HEK293 (cell line): ENCODE data around the gene KIAA1755.

ENCODE experiments used
- CTCF ChIA-PET: fragments of 350-600 bp; formaldehyde crosslinking; extraction: SDS; loops from one replicate; lab custom pipeline; 2021; ENCODE audit warnings: antibody characterized with exemption; lab: Yijun Ruan, JAX
- POLR2A ChIA-PET: fragments of 300-600 bp; formaldehyde crosslinking; extraction: SDS; loops from one replicate; lab custom pipeline; 2020; ENCODE audit warnings: antibody characterized with exemption, inconsistent platforms; lab: Yijun Ruan, JAX
- H3K27ac ChIP-seq: fragments of 200-500 bp; sonication (Bioruptor generic); 2 replicates; pipeline ENCODE4 v1.5.1; 2014; ENCODE audit warnings: low read depth, low read length, control low read depth, inconsistent platforms; ENCODE audit errors: extremely low read depth
- H3K36me3 ChIP-seq, 2 experiments: fragments of 200-500 bp in 1 of 2; sonication (Bioruptor generic) in 1 of 2; 1 replicate in 1 of 2; 2 replicates in 1 of 2; pipeline ENCODE4 v1.5.1; 2014 to 2017; ENCODE audit warnings: inconsistent platforms in 2 of 2, low read length in 2 of 2; ENCODE audit not compliant: control insufficient read depth in 2 of 2, insufficient read depth in 1 of 2
- H3K4me1 ChIP-seq: fragments of 200-500 bp; sonication (Bioruptor generic); 2 replicates; pipeline ENCODE4 v1.5.1; 2014; ENCODE audit warnings: mild to moderate bottlenecking, low read length, inconsistent platforms; ENCODE audit not compliant: control insufficient read depth, insufficient read depth
- H3K4me3 ChIP-seq: 2 replicates; pipeline ENCODE4 v1.5.1; 2011; ENCODE audit warnings: low read depth, mild to moderate bottlenecking, control low read depth, low read length, moderate library complexity
- H3K9me3 ChIP-seq: fragments of 200-500 bp; sonication (Bioruptor generic); 2 replicates; pipeline ENCODE4 v1.5.1; 2014; ENCODE audit warnings: low read depth, low read length, inconsistent platforms; ENCODE audit not compliant: control insufficient read depth, insufficient read depth
- GLI4 ChIP-seq: fragments of 450-650 bp; formaldehyde crosslinking; IDR thresholded peaks from 2 replicates; pipeline ENCODE4 v1.5.1; 2016; ENCODE audit warnings: missing biosample characterization, missing genetic modification characterization
- KLF8 ChIP-seq: fragments of 450-650 bp; formaldehyde crosslinking; IDR thresholded peaks from 2 replicates; pipeline ENCODE4 v1.5.1; 2016; ENCODE audit warnings: missing biosample characterization, missing genetic modification characterization
- MEIS1 ChIP-seq: sonication (generic); formaldehyde crosslinking; IDR thresholded peaks from 2 replicates; pipeline ENCODE4 v1.8.1; 2022; ENCODE audit warnings: missing genetic modification reagents, mild to moderate bottlenecking, borderline replicate concordance
- OSR2 ChIP-seq: fragments of 450-650 bp; formaldehyde crosslinking; IDR thresholded peaks from 2 replicates; pipeline ENCODE4 v1.5.1; 2016; ENCODE audit warnings: missing biosample characterization, missing genetic modification characterization
- SETDB1 ChIP-seq: IDR thresholded peaks from one replicate; pipeline ENCODE4 v1.6.1; 2017; ENCODE audit warnings: mild to moderate bottlenecking, low read length, moderate library complexity, mixed read lengths; ENCODE audit not compliant: insufficient read length
- SP7 ChIP-seq: fragments of 450-650 bp; formaldehyde crosslinking; IDR thresholded peaks from 2 replicates; pipeline ENCODE4 v1.5.1; 2016; ENCODE audit warnings: missing biosample characterization, missing genetic modification characterization
- YY2 ChIP-seq: fragments of 450-650 bp; formaldehyde crosslinking; IDR thresholded peaks from 2 replicates; pipeline ENCODE4 v1.5.1; 2016; ENCODE audit warnings: missing biosample characterization, missing genetic modification characterization
- ZBTB17 ChIP-seq: fragments of 450-650 bp; formaldehyde crosslinking; IDR thresholded peaks from 2 replicates; pipeline ENCODE4 v1.5.1; 2016; ENCODE audit warnings: missing biosample characterization, missing genetic modification characterization
- ZIC2 ChIP-seq: fragments of 450-650 bp; formaldehyde crosslinking; IDR thresholded peaks from 2 replicates; pipeline ENCODE4 v1.5.1; 2016; ENCODE audit warnings: missing biosample characterization, missing genetic modification characterization
- ZNF175 ChIP-seq: fragments of 450-650 bp; formaldehyde crosslinking; IDR thresholded peaks from 2 replicates; pipeline ENCODE4 v1.5.1; 2016; ENCODE audit warnings: missing biosample characterization, missing genetic modification characterization
- ZNF292 ChIP-seq: fragments of 450-650 bp; formaldehyde crosslinking; IDR thresholded peaks from 2 replicates; pipeline ENCODE4 v1.5.1; 2016; ENCODE audit warnings: low read depth, missing biosample characterization, missing genetic modification characterization, borderline replicate concordance
- ZNF350 ChIP-seq: fragments of 450-650 bp; formaldehyde crosslinking; IDR thresholded peaks from 2 replicates; pipeline ENCODE4 v1.5.0; 2017; ENCODE audit warnings: missing biosample characterization, mild to moderate bottlenecking, missing genetic modification characterization
- ZNF48 ChIP-seq: fragments of 450-650 bp; formaldehyde crosslinking; IDR thresholded peaks from 2 replicates; pipeline ENCODE4 v1.5.1; 2016; ENCODE audit warnings: missing biosample characterization, missing genetic modification characterization
- ZNF529 ChIP-seq: fragments of 450-650 bp; formaldehyde crosslinking; IDR thresholded peaks from 2 replicates; pipeline ENCODE4 v1.5.1; 2017; ENCODE audit warnings: missing genetic modification characterization, missing biosample characterization; ENCODE audit not compliant: insufficient replicate concordance
- ZNF571 ChIP-seq: fragments of 450-650 bp; formaldehyde crosslinking; IDR thresholded peaks from 2 replicates; pipeline ENCODE4 v1.5.0; 2017; ENCODE audit warnings: missing biosample characterization, missing genetic modification characterization
- ZNF600 ChIP-seq: fragments of 450-650 bp; formaldehyde crosslinking; IDR thresholded peaks from 2 replicates; pipeline ENCODE4 v1.5.1; 2016; ENCODE audit warnings: missing biosample characterization, missing genetic modification characterization
- ZNF623 ChIP-seq: fragments of 450-650 bp; formaldehyde crosslinking; IDR thresholded peaks from 2 replicates; pipeline ENCODE4 v1.5.1; 2016; ENCODE audit warnings: missing biosample characterization, missing genetic modification characterization
- ZNF658 ChIP-seq: fragments of 450-650 bp; formaldehyde crosslinking; IDR thresholded peaks from 2 replicates; pipeline ENCODE4; 2016; ENCODE audit warnings: missing biosample characterization, missing genetic modification characterization
- ZNF664 ChIP-seq: fragments of 450-650 bp; formaldehyde crosslinking; IDR thresholded peaks from 2 replicates; pipeline ENCODE4 v1.5.1; 2016; ENCODE audit warnings: missing biosample characterization, missing genetic modification characterization
- ZNF670 ChIP-seq: fragments of 450-650 bp; formaldehyde crosslinking; IDR thresholded peaks from 2 replicates; pipeline ENCODE4 v1.5.1; 2016; ENCODE audit warnings: missing biosample characterization, missing genetic modification characterization, low read depth
- ZNF701 ChIP-seq: fragments of 450-650 bp; formaldehyde crosslinking; IDR thresholded peaks from 2 replicates; pipeline ENCODE4 v1.5.1; 2016; ENCODE audit warnings: missing biosample characterization, missing genetic modification characterization
- ZNF843 ChIP-seq: fragments of 450-650 bp; formaldehyde crosslinking; IDR thresholded peaks from 2 replicates; pipeline ENCODE4 v1.5.1; 2016; ENCODE audit warnings: missing biosample characterization, missing genetic modification characterization
- TF ChIP-seq, protein P1 (sequence below): fragments of 450-650 bp; formaldehyde crosslinking; IDR thresholded peaks from 2 replicates; pipeline ENCODE4 v1.5.1; 2016; ENCODE audit warnings: missing biosample characterization, missing genetic modification characterization
- TF ChIP-seq, protein P2 (sequence below): fragments of 450-650 bp; formaldehyde crosslinking; IDR thresholded peaks from 2 replicates; pipeline ENCODE4 v1.5.1; 2016; ENCODE audit warnings: missing biosample characterization, missing genetic modification characterization
- TF ChIP-seq, protein P3 (sequence below): fragments of 450-650 bp; formaldehyde crosslinking; IDR thresholded peaks from 2 replicates; pipeline ENCODE4 v1.5.1; 2016; ENCODE audit warnings: missing biosample characterization, missing genetic modification characterization
- TF ChIP-seq, protein P4 (sequence below): fragments of 450-650 bp; formaldehyde crosslinking; IDR thresholded peaks from 2 replicates; pipeline ENCODE4 v1.5.1; 2016; ENCODE audit warnings: missing biosample characterization, missing genetic modification characterization, low read depth
- TF ChIP-seq, protein P5 (sequence below): fragments of 450-650 bp; formaldehyde crosslinking; IDR thresholded peaks from 2 replicates; pipeline ENCODE4 v1.5.1; 2016; ENCODE audit warnings: missing biosample characterization, missing genetic modification characterization

Gene KIAA1755

DNA sequence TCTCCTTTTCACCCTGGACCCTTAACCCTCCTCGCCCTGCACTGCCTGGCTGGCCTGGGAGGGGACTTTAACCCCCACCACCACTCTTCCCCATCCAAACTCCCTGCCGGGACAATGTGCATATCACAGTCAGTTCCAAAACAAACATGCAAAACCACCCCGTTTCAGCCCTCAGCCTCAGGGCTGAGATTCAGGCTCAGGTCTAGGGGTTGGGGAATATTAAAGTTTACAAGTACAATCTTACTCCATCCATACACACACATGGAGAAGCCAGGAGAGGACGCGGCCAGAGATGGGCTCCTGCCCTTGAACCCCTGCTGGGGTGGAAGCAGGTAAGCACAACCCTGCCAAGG lies 534 bp downstream of the KIAA1755 start:
- Histone ChIP-seq H3K9me3 (no peaks in the 10 kb centered on the region), H3K36me3 (no peaks in the 10 kb centered on the region), H3K4me3 (no peak overlapping the region), H3K4me1 (no peaks in the 10 kb centered on the region), H3K27ac (no peak overlapping the region)
- POLR2A ChIA-PET: no interaction called here
- TF ChIP-seq SETDB1: no peak
- TF ChIP-seq ZBTB17 (tag by site-specific recombination): no peak
- TF ChIP-seq, protein P1, sequence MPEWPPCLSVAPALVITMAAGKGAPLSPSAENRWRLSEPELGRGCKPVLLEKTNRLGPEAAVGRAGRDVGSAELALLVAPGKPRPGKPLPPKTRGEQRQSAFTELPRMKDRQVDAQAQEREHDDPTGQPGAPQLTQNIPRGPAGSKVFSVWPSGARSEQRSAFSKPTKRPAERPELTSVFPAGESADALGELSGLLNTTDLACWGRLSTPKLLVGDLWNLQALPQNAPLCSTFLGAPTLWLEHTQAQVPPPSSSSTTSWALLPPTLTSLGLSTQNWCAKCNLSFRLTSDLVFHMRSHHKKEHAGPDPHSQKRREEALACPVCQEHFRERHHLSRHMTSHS (tag by site-specific recombination): no peak
- TF ChIP-seq ZIC2 (tag by site-specific recombination): peak; percentile 38
- TF ChIP-seq ZNF600: 0 out of 2 replicates have a peak, but pooled peaks have one; percentile 21
- TF ChIP-seq KLF8 (tag by site-specific recombination): no peak
- TF ChIP-seq GLI4 (tag by site-specific recombination): no peak
- TF ChIP-seq ZNF350 (tag by site-specific recombination): no peak
- no peak for TF ChIP-seq ZNF843 (tag by site-specific recombination)
- CTCF ChIA-PET: interaction anchor here (0.6 kb wide), 1 partner anchor 632 kb away, joined by 8 read pairs; no protein-coding TSS in a partner anchor

DNA sequence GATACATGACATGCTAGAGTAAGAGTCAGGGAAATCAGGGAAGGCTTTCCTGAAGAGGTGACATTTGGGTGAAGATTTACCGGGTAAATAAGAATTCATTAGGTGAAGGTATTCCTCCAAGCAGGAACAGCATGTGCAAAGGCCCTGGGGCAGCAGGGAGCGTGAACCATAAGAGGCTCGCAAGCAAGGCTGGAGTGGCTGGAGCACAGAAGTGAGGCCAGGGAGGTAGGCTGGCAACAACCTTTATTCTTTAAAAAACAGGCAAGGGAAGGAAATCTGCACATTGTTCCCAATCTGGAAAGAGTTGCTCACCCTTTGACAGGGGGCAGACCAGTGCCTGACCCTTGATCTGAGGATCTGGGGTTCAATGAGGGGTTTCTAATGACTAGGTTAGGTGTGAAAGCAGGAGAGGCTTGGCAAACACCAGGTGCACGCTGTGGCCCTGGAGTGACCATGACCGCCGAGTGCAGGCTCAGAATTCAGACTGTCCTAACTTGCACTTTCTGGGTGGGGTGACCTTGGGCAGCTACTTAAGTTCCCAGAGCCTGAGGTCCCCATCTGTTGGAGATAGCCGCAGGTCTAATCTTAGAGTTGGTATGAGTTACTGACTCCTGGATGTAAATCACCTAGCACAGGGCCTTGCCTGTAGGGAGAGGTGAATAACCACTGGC lies 1.9 kb downstream of the KIAA1755 start:
- Histone ChIP-seq H3K27ac (no peak overlapping the region), H3K9me3 (no peaks in the 10 kb centered on the region), H3K4me3 (no peak overlapping the region), H3K4me1 (no peaks in the 10 kb centered on the region), H3K36me3 (no peaks in the 10 kb centered on the region)
- POLR2A ChIA-PET: no interaction called here
- CTCF ChIA-PET: no interaction called here
- TF ChIP-seq ZNF623 (tag by site-specific recombination): peak; percentile 92
- no peak for TF ChIP-seq ZNF658 (tag by site-specific recombination)

DNA sequence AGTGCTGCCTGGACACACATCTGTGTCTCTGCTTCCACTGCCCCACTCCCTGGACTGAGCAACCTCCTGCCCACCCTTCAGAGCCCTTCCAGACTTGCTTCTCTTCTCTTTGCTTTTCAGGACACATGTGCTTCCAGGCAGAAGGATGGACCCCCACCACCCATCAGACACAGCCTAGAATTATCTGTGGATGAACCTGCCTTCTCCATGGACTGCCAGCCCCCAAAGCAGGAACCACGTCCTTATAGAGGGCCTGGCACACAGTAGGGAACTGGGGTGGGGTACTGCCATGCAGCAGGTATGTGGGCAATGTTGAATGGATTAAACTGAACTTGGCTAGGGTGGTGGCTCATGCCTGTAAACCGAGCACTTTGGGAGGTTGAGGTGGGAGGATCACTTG lies 3.6 kb downstream of the KIAA1755 start:
- no peaks in the 10 kb centered on the region for H3K4me1 ChIP-seq
- CTCF ChIA-PET: interaction anchor here (0.7 to 4.5 kb wide), 2 partner anchors 14 to 289 kb away, joined by 3 to 30 read pairs; no protein-coding TSS in a partner anchor
- no peaks in the 10 kb centered on the region for H3K9me3 ChIP-seq
- no peak overlapping the region for H3K27ac ChIP-seq
- no peaks in the 10 kb centered on the region for H3K36me3 ChIP-seq
- H3K4me3 ChIP-seq: no peak overlapping the region
- POLR2A ChIA-PET: no interaction called here
- TF ChIP-seq SP7 (tag by site-specific recombination) (no peak), ZNF529 (no peak), YY2 (tag by site-specific recombination) (no peak), ZNF175 (tag by site-specific recombination) (no peak), OSR2 (tag by site-specific recombination) (no peak), ZNF571 (tag by site-specific recombination) (no peak), ZNF701 (tag by site-specific recombination) (no peak), ZNF292 (no peak), MEIS1 (CRISPR knock-in tag) (no peak), ZNF664 (tag by site-specific recombination) (no peak), ZNF670 (tag by site-specific recombination) (no peak), ZNF48 (tag by site-specific recombination) (no peak)
- TF ChIP-seq, protein P2, sequence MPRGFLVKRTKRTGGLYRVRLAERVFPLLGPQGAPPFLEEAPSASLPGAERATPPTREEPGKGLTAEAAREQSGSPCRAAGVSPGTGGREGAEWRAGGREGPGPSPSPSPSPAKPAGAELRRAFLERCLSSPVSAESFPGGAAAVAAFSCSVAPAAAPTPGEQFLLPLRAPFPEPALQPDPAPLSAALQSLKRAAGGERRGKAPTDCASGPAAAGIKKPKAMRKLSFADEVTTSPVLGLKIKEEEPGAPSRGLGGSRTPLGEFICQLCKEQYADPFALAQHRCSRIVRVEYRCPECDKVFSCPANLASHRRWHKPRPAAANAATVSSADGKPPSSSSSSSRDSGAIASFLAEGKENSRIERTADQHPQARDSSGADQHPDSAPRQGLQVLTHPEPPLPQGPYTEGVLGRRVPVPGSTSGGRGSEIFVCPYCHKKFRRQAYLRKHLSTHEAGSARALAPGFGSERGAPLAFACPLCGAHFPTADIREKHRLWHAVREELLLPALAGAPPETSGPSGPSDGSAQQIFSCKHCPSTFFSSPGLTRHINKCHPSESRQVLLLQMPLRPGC (tag by site-specific recombination): no peak
- TF ChIP-seq, protein P3, sequence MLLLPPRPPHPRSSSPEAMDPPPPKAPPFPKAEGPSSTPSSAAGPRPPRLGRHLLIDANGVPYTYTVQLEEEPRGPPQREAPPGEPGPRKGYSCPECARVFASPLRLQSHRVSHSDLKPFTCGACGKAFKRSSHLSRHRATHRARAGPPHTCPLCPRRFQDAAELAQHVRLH: no peak
- TF ChIP-seq, protein P4, sequence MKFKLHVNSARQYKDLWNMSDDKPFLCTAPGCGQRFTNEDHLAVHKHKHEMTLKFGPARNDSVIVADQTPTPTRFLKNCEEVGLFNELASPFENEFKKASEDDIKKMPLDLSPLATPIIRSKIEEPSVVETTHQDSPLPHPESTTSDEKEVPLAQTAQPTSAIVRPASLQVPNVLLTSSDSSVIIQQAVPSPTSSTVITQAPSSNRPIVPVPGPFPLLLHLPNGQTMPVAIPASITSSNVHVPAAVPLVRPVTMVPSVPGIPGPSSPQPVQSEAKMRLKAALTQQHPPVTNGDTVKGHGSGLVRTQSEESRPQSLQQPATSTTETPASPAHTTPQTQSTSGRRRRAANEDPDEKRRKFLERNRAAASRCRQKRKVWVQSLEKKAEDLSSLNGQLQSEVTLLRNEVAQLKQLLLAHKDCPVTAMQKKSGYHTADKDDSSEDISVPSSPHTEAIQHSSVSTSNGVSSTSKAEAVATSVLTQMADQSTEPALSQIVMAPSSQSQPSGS: no peak
- TF ChIP-seq, protein P5, sequence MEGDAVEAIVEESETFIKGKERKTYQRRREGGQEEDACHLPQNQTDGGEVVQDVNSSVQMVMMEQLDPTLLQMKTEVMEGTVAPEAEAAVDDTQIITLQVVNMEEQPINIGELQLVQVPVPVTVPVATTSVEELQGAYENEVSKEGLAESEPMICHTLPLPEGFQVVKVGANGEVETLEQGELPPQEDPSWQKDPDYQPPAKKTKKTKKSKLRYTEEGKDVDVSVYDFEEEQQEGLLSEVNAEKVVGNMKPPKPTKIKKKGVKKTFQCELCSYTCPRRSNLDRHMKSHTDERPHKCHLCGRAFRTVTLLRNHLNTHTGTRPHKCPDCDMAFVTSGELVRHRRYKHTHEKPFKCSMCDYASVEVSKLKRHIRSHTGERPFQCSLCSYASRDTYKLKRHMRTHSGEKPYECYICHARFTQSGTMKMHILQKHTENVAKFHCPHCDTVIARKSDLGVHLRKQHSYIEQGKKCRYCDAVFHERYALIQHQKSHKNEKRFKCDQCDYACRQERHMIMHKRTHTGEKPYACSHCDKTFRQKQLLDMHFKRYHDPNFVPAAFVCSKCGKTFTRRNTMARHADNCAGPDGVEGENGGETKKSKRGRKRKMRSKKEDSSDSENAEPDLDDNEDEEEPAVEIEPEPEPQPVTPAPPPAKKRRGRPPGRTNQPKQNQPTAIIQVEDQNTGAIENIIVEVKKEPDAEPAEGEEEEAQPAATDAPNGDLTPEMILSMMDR: no peak
